DMS 273 (cell line): ENCODE results near the gene SKI.
A peak's percentile ranks its signal among the peaks of the same experiment; 100 is the strongest.

ENCODE experiments used
- DNase-seq: peaks from one replicate; lab custom pipeline; 2025; ENCODE audit not compliant: unreplicated experiment; lab: John Stamatoyannopoulos, UW

The SKI gene

DNA sequence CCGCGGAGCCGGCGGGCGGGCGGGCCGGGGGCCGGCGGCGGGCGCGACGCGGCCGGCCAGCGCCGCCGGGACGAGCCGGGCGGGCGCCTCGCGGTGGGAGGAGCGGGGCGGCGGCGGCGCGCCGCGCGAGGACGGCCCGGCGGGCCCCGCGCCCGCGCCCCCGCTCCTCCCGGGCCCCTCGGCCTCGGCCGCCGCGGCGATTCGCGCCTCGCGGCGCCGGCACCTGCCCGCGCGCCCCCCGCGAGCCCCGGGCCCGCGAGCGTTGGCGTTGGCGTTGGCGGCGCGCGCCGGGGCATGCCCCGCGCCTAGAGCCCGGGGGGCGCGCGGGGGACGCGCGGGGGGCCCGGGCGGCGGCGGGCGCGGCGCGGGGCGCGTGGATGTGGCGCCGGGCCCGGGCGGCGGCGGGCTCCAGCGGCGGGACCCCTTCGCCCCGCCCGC lies at the start of gene SKI:
Gene SKI (plus strand): TSS at position 163 of the 438 bp plus-strand sequence. CDS start 448 bp downstream, outside the sequence.
- peak; percentile 67 for DNase-seq

DNA sequence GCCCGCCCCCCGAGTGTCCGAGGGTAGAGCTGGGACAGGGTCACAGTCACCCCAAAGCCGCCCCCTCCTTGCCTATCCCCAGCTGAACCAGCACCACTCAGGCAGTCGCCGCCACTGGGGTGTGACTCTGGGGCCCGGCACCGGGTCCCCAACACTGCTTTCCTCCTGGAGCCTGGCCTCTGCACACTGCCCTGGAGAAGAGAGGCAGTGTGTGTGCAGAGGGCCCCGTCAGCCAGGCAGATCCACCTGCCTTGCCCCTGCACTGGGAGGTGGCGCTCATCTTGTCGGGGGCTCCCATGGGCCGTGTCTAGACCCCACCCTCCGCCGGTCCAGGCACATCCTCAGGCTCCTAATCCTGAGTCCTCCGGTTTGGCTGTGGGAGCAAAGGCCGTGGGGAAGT lies 49.2 kb upstream of the SKI start:
- no peak for DNase-seq

GRCh38 chr1:2179283-2180013 lies 48.7 kb upstream of the SKI start:
- peak; percentile 71 for DNase-seq

GRCh38 chr1:2180297-2181245 lies 47.5 kb upstream of the SKI start:
- DNase-seq = no peak

- no peak for DNase-seq
Observed at GRCh38 chr1:2181271-2181670, 46.8 kb upstream of the SKI start.

GRCh38 chr1:2181752-2182151 lies 46.4 kb upstream of the SKI start:
- DNase-seq = no peak

DNA sequence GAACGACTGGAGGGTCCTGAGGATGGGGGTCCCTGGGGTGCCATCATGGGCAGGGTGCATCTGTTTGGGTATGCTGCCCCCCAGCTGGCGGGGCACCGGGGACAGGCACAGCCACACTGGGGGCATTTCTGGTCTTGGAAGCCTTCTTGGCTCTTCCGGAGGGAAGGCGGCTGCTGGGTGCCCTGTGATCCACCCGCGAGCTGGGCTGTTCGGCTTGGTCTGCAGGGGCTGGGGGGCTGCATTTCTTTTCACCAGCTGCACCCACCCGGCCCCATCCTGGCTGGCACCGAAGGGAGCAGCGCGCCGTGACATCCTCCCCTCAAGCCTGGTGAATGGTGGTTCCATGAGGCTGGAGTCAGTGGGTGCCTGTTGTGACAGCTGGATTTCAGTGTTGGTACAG lies 45.7 kb upstream of the SKI start:
- DNase-seq = no peak

DNA sequence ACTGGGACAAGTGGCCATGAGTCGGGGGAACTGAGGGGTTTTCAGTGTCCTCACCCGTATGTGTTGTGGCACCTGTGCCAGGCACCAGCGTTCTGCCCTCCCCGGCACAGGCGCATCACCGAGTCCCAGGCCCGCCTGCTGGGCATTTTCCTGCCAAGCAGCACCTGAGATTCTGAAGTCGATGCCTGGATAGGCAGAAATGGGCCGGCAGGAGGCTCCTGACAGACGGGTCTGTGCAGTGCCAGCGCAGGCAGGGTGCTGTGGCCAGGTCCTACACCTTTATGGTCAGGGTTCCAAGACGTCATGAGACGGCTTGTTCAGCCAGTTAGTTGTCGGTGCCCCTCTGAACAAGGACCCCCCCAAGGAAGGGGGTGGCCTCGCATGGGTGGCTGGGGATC lies 44.2 kb upstream of the SKI start:
- no peak for DNase-seq

GRCh38 chr1:2184531-2184930 lies 43.6 kb upstream of the SKI start:
- no peak for DNase-seq

DNA sequence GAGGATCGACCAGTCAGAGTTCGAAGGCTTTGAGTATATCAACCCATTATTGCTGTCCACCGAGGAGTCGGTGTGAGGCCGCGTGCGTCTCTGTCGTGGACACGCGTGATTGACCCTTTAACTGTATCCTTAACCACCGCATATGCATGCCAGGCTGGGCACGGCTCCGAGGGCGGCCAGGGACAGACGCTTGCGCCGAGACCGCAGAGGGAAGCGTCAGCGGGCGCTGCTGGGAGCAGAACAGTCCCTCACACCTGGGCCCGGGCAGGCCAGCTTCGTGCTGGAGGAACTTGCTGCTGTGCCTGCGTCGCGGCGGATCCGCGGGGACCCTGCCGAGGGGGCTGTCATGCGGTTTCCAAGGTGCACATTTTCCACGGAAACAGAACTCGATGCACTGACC lies 43.2 kb upstream of the SKI start:
- no peak for DNase-seq

DNA sequence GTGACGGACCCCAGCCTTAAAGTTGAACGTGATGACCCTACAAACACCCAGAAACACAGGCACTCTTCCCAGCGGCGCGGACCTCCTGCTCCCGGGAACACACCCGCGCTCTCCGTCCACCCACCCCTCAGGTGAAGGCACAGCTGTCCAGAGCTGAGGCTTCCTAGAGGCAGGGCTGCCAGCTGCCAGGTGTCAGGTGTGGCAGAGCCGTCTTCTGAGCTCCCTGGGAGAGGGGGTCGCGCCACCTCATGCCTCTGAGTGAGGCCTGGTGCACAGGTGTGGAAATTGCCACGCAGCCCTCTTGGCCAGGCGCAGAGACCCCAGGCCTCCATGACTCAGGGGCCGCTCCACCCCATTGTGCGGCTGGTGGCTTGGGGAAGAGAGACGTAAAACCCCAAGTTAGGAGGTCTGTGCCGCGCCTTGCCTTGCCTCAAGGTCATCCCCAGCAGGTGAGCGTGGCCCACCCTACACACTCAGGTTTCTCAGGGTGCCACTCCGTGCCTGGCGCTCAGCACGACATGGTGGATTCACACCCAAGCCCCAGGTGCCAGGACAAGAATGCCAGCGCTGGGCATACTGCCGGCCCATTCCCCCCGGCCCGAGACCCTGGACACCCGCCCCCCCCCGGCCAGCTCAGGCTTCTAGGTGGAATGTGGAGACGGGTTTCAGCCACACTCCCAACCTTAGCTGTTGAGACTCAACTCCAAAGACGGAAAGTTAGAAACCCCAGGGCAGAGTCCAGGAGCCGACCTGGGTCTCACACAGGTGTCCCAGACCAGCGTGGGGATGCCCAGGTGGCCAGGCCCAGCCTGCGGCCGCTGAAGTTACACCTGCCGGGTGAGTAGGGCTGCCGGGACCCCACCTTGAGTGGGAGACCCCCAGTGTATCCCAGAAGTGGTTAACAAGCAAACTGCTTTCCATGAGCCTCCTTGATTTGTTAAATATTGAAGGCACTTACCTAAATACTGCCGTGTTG lies 42.0 kb upstream of the SKI start:
- no peak for DNase-seq

DNA sequence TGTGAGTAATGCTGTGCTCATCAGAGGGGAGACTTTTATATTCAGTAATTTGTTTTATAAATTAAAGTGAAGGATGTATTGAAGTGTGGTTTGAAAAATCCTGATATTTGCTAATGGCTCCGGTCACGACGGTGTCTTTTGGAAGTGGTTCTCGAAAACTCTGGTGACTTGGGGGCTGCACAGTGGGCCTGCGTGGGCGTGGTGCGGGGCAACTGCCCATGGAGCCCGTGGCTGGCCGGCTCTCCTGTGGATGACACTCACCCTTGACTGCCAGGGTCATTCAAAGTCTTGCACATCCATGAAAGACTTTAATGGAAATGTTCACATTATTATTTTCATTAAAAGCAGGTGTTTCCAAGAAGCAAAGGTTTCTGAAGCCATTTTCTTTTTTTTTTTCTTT lies 41.2 kb upstream of the SKI start:
- DNase-seq = no peak

GRCh38 chr1:2187619-2188018 lies 40.5 kb upstream of the SKI start:
- DNase-seq = no peak

DNA sequence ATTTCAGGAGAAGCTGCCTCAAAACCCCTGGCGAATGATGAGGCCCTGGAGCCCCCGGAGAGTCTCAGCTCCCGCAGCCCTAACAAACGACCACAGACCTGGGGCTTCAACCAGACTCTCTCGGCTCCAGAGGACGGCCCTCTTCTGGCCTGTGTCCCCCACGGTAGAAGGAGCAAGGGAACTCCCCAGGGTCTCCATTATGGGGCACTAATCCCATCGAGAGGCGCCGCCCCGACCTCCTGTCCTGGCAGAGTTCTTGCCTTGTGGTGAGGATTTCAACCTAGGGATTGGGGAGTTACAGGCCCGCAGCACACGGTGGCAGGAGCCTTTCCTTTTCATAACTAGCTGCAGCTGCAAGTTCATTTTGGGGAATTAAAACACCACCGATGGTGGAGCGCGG lies 39.8 kb upstream of the SKI start:
- DNase-seq = no peak

DNA sequence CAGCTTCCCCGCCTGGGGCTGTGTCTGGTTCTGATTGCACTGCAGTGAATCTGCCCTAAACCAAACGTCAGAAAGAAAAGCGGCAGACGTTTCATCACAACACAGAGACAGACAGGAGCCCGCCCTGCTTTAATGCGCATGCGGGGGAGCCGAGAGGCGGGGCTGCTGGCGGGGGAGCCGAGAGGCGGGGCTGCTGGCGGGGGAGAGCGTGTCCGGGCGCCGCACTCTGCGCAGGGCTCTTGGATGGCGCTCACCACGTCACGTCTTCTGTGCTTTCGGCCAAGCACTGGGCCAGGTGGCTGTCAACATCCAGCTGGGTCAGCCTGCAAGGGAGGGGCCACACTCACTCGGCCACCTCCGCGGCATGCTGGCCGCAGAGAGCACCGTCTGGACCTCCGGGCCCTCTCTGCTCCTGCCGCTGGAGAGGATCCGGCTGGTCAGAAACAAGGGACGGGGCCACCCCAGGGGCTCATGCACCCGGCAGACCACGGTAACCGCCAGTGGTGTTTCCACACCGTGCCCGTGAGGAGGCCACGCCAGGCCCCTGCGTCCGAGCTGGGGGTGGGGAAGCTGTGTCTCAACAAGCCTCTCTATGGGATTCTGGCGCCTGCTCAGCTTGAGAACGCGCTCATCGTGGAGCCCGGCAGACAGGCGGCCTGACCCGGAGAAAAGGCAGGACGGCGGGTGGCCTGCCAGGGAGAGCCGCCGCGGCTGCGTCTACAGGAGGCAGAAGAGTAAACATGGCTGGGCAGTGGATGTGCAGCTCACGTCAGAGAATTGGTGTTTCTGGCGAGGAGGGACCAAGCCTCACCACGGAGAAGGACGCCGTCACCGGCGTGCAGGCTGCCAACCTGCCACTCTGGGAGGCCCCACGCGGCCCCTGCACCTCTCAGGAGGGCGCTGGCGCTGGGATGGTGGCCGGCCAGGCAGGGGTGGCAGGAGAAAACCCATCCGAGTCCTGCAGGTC lies 38.4 kb upstream of the SKI start:
- DNase-seq = peak; percentile 97

DNA sequence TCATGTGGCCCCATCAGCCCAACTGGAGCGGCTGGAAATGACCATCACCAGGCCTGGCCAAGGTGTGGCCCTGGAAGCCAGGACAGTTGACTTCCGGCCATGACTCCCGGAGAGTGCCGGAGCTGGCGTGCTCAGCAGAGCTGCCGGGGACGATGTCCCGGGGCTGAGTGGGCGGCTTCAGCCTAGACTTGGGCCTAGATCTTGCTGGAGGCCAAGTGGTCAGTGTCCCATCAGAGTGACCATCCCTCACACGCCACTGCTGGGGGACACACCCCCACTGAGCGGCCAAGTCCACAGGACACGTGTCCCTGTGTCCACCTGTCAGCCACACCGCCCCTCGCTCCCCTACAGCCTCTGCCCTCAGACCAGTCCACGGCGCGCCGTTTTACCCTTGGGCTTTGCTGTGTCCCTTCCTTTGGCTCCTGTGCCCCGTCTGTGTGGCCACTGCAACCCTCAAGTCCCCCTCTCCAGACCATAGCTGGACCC lies 37.6 kb upstream of the SKI start:
- DNase-seq = no peak

DNA sequence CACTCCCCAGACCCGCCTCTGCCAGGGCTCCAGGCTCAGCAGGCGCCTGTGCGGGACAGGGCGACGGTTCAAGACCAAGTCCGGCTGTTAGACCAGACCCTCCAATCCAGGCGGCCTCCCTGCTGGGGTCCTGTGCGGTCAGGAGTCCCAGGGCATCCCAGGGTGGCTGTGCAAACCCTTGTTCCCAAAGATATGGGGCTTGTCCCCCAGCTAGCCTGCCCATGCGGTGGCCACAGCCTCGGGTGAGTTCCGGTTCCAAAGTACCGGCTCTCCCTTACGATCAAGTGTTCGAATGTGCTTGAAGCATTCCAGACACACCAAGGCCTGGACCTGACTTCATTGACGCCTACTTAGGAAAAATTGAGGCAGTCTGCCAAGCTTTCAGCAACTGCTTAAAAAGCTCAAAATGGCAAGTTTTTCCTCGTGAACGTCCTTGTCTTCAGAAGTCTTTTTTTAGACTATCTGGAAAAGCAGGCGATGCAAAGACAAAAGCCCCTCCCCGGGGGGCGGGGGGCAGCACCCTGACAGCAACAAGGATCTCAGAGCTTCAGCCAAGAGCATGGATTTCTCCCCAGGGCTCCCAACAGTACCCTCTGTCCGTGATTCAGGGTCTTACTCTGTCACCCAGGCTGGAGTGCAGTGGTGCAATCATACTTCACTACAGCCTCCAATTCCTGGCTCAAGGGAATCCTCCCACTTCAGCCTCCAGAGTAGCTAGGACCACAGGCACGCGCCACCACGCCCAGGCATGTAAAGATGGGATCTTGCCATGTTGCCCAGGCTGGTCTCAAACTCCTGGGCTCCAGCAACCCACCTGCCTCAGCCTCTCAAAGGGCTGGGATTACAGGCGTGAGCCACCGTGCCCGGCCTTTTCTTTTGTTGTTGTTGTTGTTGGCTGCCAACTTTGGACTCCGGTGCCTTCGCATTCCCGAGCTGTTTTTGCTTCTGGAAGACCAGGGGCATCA lies 35.8 kb upstream of the SKI start:
- no peak for DNase-seq

DNA sequence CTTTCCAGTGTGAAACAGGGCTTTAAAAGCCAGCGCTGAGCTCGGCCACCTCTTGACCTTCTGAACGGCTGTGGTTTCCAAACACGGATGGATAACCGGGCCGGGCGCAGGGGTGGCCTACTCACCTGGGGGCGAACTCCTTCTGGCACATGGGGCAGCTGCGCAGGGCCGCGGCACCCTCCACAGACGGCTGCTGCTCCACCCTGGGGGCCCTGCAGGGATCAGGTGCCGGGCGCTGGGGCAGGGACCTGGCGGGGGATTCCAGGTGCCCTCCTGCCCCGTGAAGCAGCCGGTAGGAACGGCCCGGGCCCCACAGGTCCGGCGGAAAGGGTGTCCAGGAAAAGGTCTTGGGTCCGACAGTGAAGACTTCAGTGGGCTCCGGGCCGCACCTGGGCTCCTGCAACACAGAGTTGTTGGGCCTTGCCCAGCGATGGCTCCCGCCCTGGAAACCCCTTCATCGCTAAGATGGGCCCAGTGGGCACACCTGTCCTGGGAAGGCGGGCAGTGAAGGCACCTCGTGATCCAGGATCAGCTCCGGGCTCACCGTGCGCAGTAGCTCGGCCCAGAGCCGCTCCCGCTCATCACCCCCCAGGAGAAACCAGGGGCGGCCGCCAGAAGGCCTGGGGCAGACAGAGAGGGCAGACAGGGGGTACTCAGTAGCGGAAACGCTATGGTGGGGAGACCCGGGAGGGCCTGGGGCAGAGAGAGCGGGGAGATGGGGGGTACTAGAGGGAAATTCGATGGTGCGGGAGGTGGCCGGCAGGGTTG lies 34.4 kb upstream of the SKI start:
- DNase-seq = no peak
